Activated CD8-positive, alpha-beta memory T cell treated with anti-CD3 and anti-CD28 coated beads, Interleukin-2, amount 50 U/mL, for 24 hours (primary cell): ENCODE results near the gene CCPG1.
A peak's percentile ranks its signal among the peaks of the same experiment; 100 is the strongest.

Experiments used
- DNase-seq: peaks from one replicate; pipeline ENCODE4 v3.0.0-alpha.2; 2020; ENCODE audit errors: extremely low read depth

CCPG1 gene

DNA sequence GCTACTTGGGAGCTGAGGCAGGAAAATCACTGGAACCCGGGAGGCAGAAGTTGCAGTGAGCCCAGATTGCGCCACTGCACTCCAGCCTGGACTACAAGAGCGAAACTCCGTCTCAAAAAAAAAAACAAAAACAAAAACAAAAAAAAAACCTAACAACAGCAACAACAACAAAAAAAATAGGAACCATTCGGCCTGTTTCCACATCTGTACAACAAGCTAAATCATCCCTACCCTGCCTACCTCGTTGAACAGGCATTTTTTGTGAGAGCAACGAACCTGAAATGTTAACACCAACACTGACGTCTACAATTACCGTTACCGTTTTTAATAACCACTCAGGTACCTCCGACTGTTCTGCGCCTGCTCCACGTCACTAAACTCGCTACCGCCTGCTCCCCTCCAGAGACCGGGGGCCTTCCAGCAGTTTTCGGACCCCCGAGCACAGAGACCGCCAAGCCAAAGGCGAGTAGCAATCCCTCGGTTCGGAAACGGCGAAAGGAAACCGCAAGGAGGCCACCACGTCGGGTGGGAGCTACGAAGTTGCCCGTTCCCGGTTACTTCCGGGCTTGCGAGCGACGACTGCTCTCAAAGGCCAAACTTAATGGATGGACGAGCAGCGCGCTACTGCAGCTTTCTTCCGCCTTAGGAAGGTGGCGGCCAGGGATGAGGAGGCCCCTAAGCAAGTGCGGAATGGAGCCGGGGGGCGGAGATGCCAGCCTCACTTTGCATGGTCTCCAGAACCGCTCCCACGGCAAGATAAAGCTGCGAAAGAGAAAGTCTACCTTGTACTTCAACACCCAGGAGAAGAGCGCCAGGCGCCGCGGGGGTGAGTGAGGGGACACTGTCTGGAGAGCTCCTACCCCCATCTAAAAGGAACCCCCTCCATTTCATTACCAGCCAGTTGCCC lies 89.3 kb downstream of the CCPG1 start, which contains the start of the genes PIGB and PIGBOS1:
PIGB (plus strand) TSS at position 635 of the 907 bp plus-strand sequence; CDS start at position 664, 29 bp downstream.
PIGBOS1 (minus strand) TSS at position 536 of the 907 bp plus-strand sequence. CDS start 1,331 bp downstream, outside the sequence.
- DNase-seq = peak; percentile 53
